CD14-positive monocyte (primary cell): ENCODE results near the gene LTBP2. TPM values are rescaled to one million over a fixed set of nuclear protein-coding genes. Genes with fewer than 3 reads are reported as not detected.

Experiments used
- DNase-seq, 3 donors: peaks; one replicate each; pipeline ENCODE4 v3.0.0-alpha.2; 2011 to 2022
- H2AFZ ChIP-seq: 2 replicates; pipeline ENCODE4 v1.6.0; 2012; ENCODE audit warnings: mild to moderate bottlenecking, low read depth, low read length, inconsistent platforms; ENCODE audit not compliant: insufficient read depth, poor library complexity, severe bottlenecking
- H3K27ac ChIP-seq, 2 donors: 1 replicate in 1 of 2; 2 replicates in 1 of 2; pipeline ENCODE4 v1.5.1; 2012 to 2013; ENCODE audit warnings: low read length in 2 of 2, control low read depth in 1 of 2, inconsistent platforms in 1 of 2, low read depth in 1 of 2, mild to moderate bottlenecking in 1 of 2
- H3K27me3 ChIP-seq, 2 donors: one replicate each; pipeline versions ENCODE4 v1.6.0 to v1.6.1; 2011 to 2013; ENCODE audit warnings: low read length in 2 of 2; ENCODE audit not compliant: control insufficient read depth in 2 of 2, insufficient read depth in 2 of 2
- H3K36me3 ChIP-seq, 2 donors: replicated peaks in 1 of 2; 1 replicate in 1 of 2; 2 replicates in 1 of 2; pipeline versions ENCODE4 v1.5.1 to v1.6.1; 2012 to 2013; ENCODE audit warnings: low read length in 2 of 2, control low read depth in 1 of 2, inconsistent platforms in 1 of 2, mild to moderate bottlenecking in 1 of 2; ENCODE audit not compliant: insufficient read depth in 2 of 2, control insufficient read depth in 1 of 2
- H3K4me1 ChIP-seq, 2 donors: 1 replicate in 1 of 2; 2 replicates in 1 of 2; pipeline versions ENCODE4 v1.5.1 to v1.6.1; 2012 to 2013; ENCODE audit warnings: low read length in 2 of 2, control low read depth in 1 of 2, inconsistent platforms in 1 of 2, mild to moderate bottlenecking in 1 of 2, moderate library complexity in 1 of 2; ENCODE audit not compliant: insufficient read depth in 2 of 2, control insufficient read depth in 1 of 2
- H3K4me2 ChIP-seq: replicated peaks from 2 replicates; pipeline ENCODE3; 2012; ENCODE audit warnings: low read length, moderate library complexity, mild to moderate bottlenecking; ENCODE audit not compliant: poor library complexity, severe bottlenecking; ENCODE audit errors: extremely low read depth
- H3K4me3 ChIP-seq, 3 experiments: fragments of 200-600 bp in 1 of 3; sonication (generic) in 1 of 3; replicated peaks in 1 of 3; 1 replicate in 2 of 3; 2 replicates in 1 of 3; pipeline ENCODE4 v1.5.1; 2011 to 2013; ENCODE audit warnings: low read length in 3 of 3, mild to moderate bottlenecking in 3 of 3, control low read depth in 2 of 3, low read depth in 2 of 3, inconsistent platforms in 1 of 3, moderate library complexity in 1 of 3
- H3K79me2 ChIP-seq: 2 replicates; pipeline ENCODE4 v1.6.0; 2012; ENCODE audit warnings: mild to moderate bottlenecking, control low read depth, inconsistent platforms, low read length, moderate library complexity; ENCODE audit not compliant: insufficient read depth
- H3K9ac ChIP-seq: 2 replicates; pipeline ENCODE4 v1.6.0; 2017; ENCODE audit warnings: low read length, mild to moderate bottlenecking; ENCODE audit not compliant: insufficient read depth, poor library complexity, severe bottlenecking
- H3K9me3 ChIP-seq, 2 donors: replicated peaks in 1 of 2; 1 replicate in 1 of 2; 2 replicates in 1 of 2; pipeline versions ENCODE4 v1.5.1 to v1.6.1; 2012 to 2013; ENCODE audit warnings: low read length in 2 of 2, control low read depth in 1 of 2; ENCODE audit not compliant: control insufficient read depth in 1 of 2, insufficient read depth in 1 of 2
- H4K20me1 ChIP-seq: 2 replicates; pipeline ENCODE4 v1.6.0; 2012; ENCODE audit warnings: mild to moderate bottlenecking, low read length, control low read depth, moderate library complexity; ENCODE audit not compliant: insufficient read depth
- H3K27ac Mint-ChIP-seq, 7 donors: one replicate each; pipeline ENCODE4 v1.8.0; 2020; ENCODE audit warnings: mild to moderate bottlenecking in 7 of 7, mixed read lengths in 7 of 7, moderate library complexity in 6 of 7, inconsistent platforms in 2 of 7
- H3K27me3 Mint-ChIP-seq, 3 donors: one replicate each; pipeline ENCODE4 v1.8.0; 2021 to 2022; ENCODE audit warnings: low read depth in 3 of 3, mild to moderate bottlenecking in 3 of 3, mixed read lengths in 3 of 3, moderate library complexity in 3 of 3, inconsistent platforms in 1 of 3
- H3K36me3 Mint-ChIP-seq, 2 donors: one replicate each; pipeline ENCODE4 v1.8.0; 2020; ENCODE audit warnings: mixed read lengths in 2 of 2, inconsistent platforms in 1 of 2, mild to moderate bottlenecking in 1 of 2
- H3K4me1 Mint-ChIP-seq: one replicate; pipeline ENCODE4 v1.8.0; 2020; ENCODE audit warnings: mild to moderate bottlenecking, mixed read lengths
- H3K4me3 Mint-ChIP-seq, 2 donors: one replicate each; pipeline ENCODE4 v1.8.0; 2020; ENCODE audit warnings: mild to moderate bottlenecking in 2 of 2, mixed read lengths in 2 of 2, moderate library complexity in 1 of 2
- H3K9me3 Mint-ChIP-seq, 7 donors: one replicate each; pipeline ENCODE4 v1.8.0; 2020 to 2022; ENCODE audit warnings: mixed read lengths in 7 of 7, mild to moderate bottlenecking in 6 of 7, moderate library complexity in 6 of 7, inconsistent platforms in 2 of 7
- CTCF ChIP-seq: fragments of 200-600 bp; IDR thresholded peaks from one replicate; pipeline ENCODE4 v1.8.0; 2022; ENCODE audit warnings: antibody characterized with exemption, mild to moderate bottlenecking
- WGBS: methylation state at CpG from one replicate; pipeline ENCODE4 v1.1.5; 2013; ENCODE audit warnings: missing lambda C conversion rate; ENCODE audit not compliant: insufficient coverage; 5-methylcytosine and 5-hydroxymethylcytosine counted together
- intact Hi-C, 2 donors: fragments of 100-400 bp; cut with micrococcal nuclease; formaldehyde crosslinking; loops; one replicate each; pipeline versions ENCODE4 v1.15.0 to v1.15.1; 2023
- polyA plus RNA-seq, 3 donors: library from polyadenylated mRNA; depleted of rRNA in 1 of 3; unstranded in 2 of 3; stranded (reverse) in 1 of 3; fragments of 300-500 nt in 2 of 3; fragments of >200 nt in 1 of 3; fragmentation: Illumina TruSeq in 2 of 3; gene quantifications; 1 replicate in 2 of 3; 2 replicates in 1 of 3; pipeline ENCODE4 v1.2.3, GENCODE V29; 2012 to 2021

The LTBP2 gene
- polyA plus RNA-seq, 3 donors: 0.04 to 0.24 (median 0.11) TPM

- Histone ChIP-seq H3K4me2 (peak overlapping the region; percentile 48), H3K79me2 (no peaks in the 10 kb centered on the region), H3K9me3 (no peaks in the 10 kb centered on the region), H2AFZ (peak overlapping the region; percentile 41), H3K36me3 (no peaks in the 10 kb centered on the region), H3K27ac (peak overlapping the region; percentile 55 to 80), H3K9ac (no peak overlapping the region), H4K20me1 (no peaks in the 10 kb centered on the region), H3K27me3 (no peaks in the 10 kb centered on the region), H3K4me1 (peaks cover 17 to 20% of the 10 kb centered on the region in 2 donors), H3K4me3 (peak overlapping the region in 1 of 3 experiments; percentile 22)
- intact Hi-C loops: no loop called here
- H3K9me3 Mint-ChIP-seq: no peaks in the 10 kb centered on the region
- peak overlapping the region; percentile 11 to 39 for H3K4me3 Mint-ChIP-seq
- H3K36me3 Mint-ChIP-seq: no peaks in the 10 kb centered on the region
- H3K4me1 Mint-ChIP-seq: peaks cover 17% of the 10 kb centered on the region
- no peak for TF ChIP-seq CTCF
- 66% methylated on average over 6 of the region's 13 CpGs for WGBS
- H3K27me3 Mint-ChIP-seq: peaks cover 0 to 4% (median 3%) of the 10 kb centered on the region in 3 donors
- peak overlapping the region; percentile 10 to 85 (median 66) for H3K27ac Mint-ChIP-seq
- peak; percentile 62 to 81 (median 67) for DNase-seq
Observed at GRCh38 chr14:74592476-74593201, 19.4 kb downstream of the LTBP2 start.

- no peaks in the 10 kb centered on the region for H3K36me3 Mint-ChIP-seq
- H3K4me1 Mint-ChIP-seq: peaks cover 17% of the 10 kb centered on the region
- no peaks in the 10 kb centered on the region for H3K9me3 ChIP-seq
- no peak overlapping the region for H2AFZ ChIP-seq
- H3K79me2 ChIP-seq: no peaks in the 10 kb centered on the region
- no peak overlapping the region for H3K27ac ChIP-seq
- no peak overlapping the region for H3K4me3 ChIP-seq
- H3K4me2 ChIP-seq: no peak overlapping the region
- intact Hi-C loops: no loop called here
- TF ChIP-seq CTCF: no peak
- H3K27me3 Mint-ChIP-seq: peaks cover 3 to 6% (median 5%) of the 10 kb centered on the region in 3 donors
- no peak overlapping the region for H3K9ac ChIP-seq
- no peaks in the 10 kb centered on the region for H3K9me3 Mint-ChIP-seq
- no peaks in the 10 kb centered on the region for H4K20me1 ChIP-seq
- WGBS: no CpG with 5 or more reads among the region's 5 CpGs
- H3K27ac Mint-ChIP-seq: peak overlapping the region in 1 of 7 donors; percentile 56
- no peak overlapping the region for H3K4me3 Mint-ChIP-seq
- H3K36me3 ChIP-seq: no peaks in the 10 kb centered on the region
- no peaks in the 10 kb centered on the region for H3K27me3 ChIP-seq
- no peak for DNase-seq
- peaks cover 17 to 20% of the 10 kb centered on the region in 2 donors for H3K4me1 ChIP-seq
Observed at GRCh38 chr14:74591899-74592298, 20.1 kb downstream of the LTBP2 start.
